ENCODE measurements around the gene SLC5A6. TPM values are rescaled to one million over a fixed set of nuclear protein-coding genes. Genes with fewer than 3 reads are reported as not detected.

The SLC5A6 gene
- total RNA-seq, 1 experiment from 2014 or later, result 122 TPM

- H2AFZ ChIP-seq (ENCODE audit: low read length), result no peak overlapping the region
- H3K23ac ChIP-seq (ENCODE audit: insufficient read length, low read depth, low read length), result no peak overlapping the region
- no peak for DNase-seq
- Mint-ChIP-seq H3K27ac (no peak overlapping the region), H3K36me3 (ENCODE audit: insufficient read depth in 1 of 3, low read depth in 3 of 3) (peaks cover 58 to 100% (median 99%) of the 10 kb centered on the region in 3 experiments), H3K4me1 (no peaks in the 10 kb centered on the region), H3K9me3 (no peaks in the 10 kb centered on the region), H3K4me3 (no peak overlapping the region; a peak in 1 of 5 replicates), H3K27me3 (ENCODE audit: low read depth) (no peaks in the 10 kb centered on the region)
- H3K4me1 ChIP-seq (ENCODE audit: insufficient read depth, low read length), result no peaks in the 10 kb centered on the region
- no peak overlapping the region for H3K4ac ChIP-seq (ENCODE audit: low read depth, low read length)
- no peaks in the 10 kb centered on the region for H3K79me2 ChIP-seq (ENCODE audit: insufficient read depth, low read length)
- no peak overlapping the region for H3K18ac ChIP-seq (ENCODE audit: insufficient read length, low read depth, low read length)
- no peak overlapping the region for H2AK5ac ChIP-seq (ENCODE audit: insufficient read length, low read length)
- no peak overlapping the region for H2BK15ac ChIP-seq (ENCODE audit: low read depth, low read length)
- H3K4me2 ChIP-seq (ENCODE audit: insufficient read depth, insufficient read length, low read length), result no peak overlapping the region
- TF ChIP-seq CTCF (conservative IDR thresholded peaks at IDR 0.05), result no peak
- no peak overlapping the region for H2BK12ac ChIP-seq (ENCODE audit: insufficient read length, low read depth, low read length)
- H3K56ac ChIP-seq (ENCODE audit: insufficient read length, low read depth, low read length), result no peak overlapping the region
- no peaks in the 10 kb centered on the region for H3K79me1 ChIP-seq (ENCODE audit: insufficient read depth, low read depth, low read length, poor library complexity, severe bottlenecking)
- no peak overlapping the region for H4K91ac ChIP-seq (ENCODE audit: insufficient read length, low read depth, low read length)
- no peak overlapping the region for H3K27ac ChIP-seq (ENCODE audit: insufficient read length, low read depth, low read length)
- no peak overlapping the region for H2BK120ac ChIP-seq (ENCODE audit: low read depth, low read length, poor library complexity, severe bottlenecking)
- H4K5ac ChIP-seq (ENCODE audit: insufficient read length, low read depth, low read length), result no peak overlapping the region
- H3K14ac ChIP-seq (ENCODE audit: insufficient read depth, low read length), result no peak overlapping the region
- no peaks in the 10 kb centered on the region for H4K20me1 ChIP-seq (ENCODE audit: control insufficient read depth, insufficient read depth, insufficient read length)
- no peak overlapping the region for H4K8ac ChIP-seq (replicated peaks; ENCODE audit: insufficient read length, low read depth, low read length)
- H2BK20ac ChIP-seq (ENCODE audit: low read depth, low read length, poor library complexity, severe bottlenecking), result no peak overlapping the region
- no peaks in the 10 kb centered on the region for H3K27me3 ChIP-seq (ENCODE audit: insufficient read depth, low read length)
- H3T11ph ChIP-seq (ENCODE audit: low read length), result no peak overlapping the region
- H3K9ac ChIP-seq (ENCODE audit: extremely low read depth, insufficient read length, low read length), result no peak overlapping the region
- WGBS (ENCODE audit: extremely low coverage, insufficient read length, low lambda C conversion rate), result no CpG with 5 or more reads among the region's 8 CpGs
- H2BK5ac ChIP-seq (ENCODE audit: insufficient read length, low read length), result no peak overlapping the region
- no peaks in the 10 kb centered on the region for H3K23me2 ChIP-seq (ENCODE audit: insufficient read length, low read depth, low read length, poor library complexity, severe bottlenecking)
- H3K9me3 ChIP-seq (ENCODE audit: control insufficient read depth, low read depth, low read length), result no peaks in the 10 kb centered on the region
These were observed 26.9 kb upstream of the SLC5A6 start for GRCh38 chr2:27238976-27239375.
